ENCODE results near the gene CCR6.

Gene CCR6

DNA sequence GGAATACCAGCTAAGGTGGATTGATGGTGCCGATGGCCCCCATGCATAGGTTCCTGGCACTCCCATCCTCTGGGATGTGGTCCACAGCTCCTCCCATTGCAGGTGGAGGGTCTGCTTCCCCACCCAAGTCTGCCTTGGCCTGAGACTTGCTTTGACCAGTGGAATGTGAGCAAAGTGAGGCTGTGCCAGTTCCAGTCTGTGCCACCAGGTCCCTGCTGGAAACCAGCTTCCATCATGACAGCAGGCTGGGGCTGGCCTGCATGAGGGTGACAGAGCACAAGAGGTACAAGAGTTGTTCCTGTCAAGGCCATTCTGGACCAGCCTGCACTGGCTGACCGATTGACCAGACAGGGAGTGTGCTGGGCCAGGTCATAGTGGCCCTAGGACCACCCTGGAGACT, 27.0 kb upstream of the CCR6 start:
- Mint-ChIP-seq H3K4me3 (no peak overlapping the region), H3K36me3 (ENCODE audit: low read depth) (no peaks in the 10 kb centered on the region), H3K4me1 (peaks cover 52% of the 10 kb centered on the region), H3K9me3 (peaks cover under 1% of the 10 kb centered on the region), H3K27ac (no peak overlapping the region), H3K27me3 (ENCODE audit: low read depth) (no peaks in the 10 kb centered on the region)
- TF ChIP-seq, protein P1, sequence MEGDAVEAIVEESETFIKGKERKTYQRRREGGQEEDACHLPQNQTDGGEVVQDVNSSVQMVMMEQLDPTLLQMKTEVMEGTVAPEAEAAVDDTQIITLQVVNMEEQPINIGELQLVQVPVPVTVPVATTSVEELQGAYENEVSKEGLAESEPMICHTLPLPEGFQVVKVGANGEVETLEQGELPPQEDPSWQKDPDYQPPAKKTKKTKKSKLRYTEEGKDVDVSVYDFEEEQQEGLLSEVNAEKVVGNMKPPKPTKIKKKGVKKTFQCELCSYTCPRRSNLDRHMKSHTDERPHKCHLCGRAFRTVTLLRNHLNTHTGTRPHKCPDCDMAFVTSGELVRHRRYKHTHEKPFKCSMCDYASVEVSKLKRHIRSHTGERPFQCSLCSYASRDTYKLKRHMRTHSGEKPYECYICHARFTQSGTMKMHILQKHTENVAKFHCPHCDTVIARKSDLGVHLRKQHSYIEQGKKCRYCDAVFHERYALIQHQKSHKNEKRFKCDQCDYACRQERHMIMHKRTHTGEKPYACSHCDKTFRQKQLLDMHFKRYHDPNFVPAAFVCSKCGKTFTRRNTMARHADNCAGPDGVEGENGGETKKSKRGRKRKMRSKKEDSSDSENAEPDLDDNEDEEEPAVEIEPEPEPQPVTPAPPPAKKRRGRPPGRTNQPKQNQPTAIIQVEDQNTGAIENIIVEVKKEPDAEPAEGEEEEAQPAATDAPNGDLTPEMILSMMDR (IDR thresholded peaks at IDR 0.05; ENCODE audit: unreplicated experiment in 3 of 3) = no peak

DNA sequence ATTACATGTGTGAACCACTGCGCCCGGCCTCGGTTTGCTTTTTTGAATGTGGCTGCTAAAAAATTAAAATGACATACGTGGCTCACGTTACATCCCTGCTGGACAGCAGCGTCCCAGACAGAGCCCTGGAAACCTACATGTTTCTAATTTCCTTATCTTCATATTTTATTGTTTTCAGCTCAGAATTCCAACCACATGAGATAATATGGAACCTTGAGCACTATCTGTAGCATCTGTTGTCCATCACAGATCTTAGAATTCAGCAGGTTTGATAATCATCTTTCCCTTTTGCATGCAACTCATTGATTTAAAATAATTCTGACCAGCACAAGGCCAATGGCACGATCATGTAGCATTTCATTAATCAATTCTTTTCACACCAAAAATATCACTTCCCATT, 25.9 kb upstream of the CCR6 start:
- peak overlapping the region in 2 of 3 experiments; percentile 13 to 58 for H3K27ac Mint-ChIP-seq

DNA sequence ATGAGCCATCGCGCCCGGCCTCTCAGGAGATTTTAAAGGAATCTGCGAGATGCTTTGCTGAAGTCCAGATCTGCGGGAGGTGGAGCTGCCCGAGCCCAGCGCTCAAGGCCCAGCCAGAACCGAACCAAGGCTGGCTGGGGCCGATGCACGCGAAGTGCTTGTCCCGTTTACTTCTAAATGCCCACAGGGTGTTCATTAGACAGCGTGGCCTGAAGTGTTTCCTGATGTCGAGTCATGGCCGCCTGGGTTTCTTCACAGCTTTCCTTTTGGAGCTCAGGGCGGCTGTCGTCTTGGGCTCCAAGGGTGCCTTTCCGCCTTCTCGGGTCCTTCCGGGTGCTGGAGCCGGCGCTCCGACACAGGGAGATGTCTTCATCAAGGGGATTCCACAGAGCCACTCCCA, 25.1 kb upstream of the CCR6 start:
- Mint-ChIP-seq H3K9me3 (no peaks in the 10 kb centered on the region), H3K27me3 (ENCODE audit: low read depth) (no peaks in the 10 kb centered on the region), H3K4me1 (peaks cover 36% of the 10 kb centered on the region), H3K27ac (no peak overlapping the region), H3K4me3 (no peak overlapping the region), H3K36me3 (ENCODE audit: low read depth) (no peaks in the 10 kb centered on the region)
- TF ChIP-seq, protein P1 (IDR thresholded peaks at IDR 0.05; ENCODE audit: unreplicated experiment in 3 of 3) = no peak

More for the DNA sequence above, 25.9 kb upstream of the CCR6 start:
- Mint-ChIP-seq H3K27me3 (ENCODE audit: low read depth) (no peaks in the 10 kb centered on the region), H3K4me1 (peaks cover 44% of the 10 kb centered on the region), H3K4me3 (no peak overlapping the region), H3K9me3 (no peaks in the 10 kb centered on the region), H3K36me3 (ENCODE audit: low read depth) (no peaks in the 10 kb centered on the region)
- TF ChIP-seq, protein P1 (IDR thresholded peaks at IDR 0.05; ENCODE audit: unreplicated experiment in 3 of 3) = no peak

DNA sequence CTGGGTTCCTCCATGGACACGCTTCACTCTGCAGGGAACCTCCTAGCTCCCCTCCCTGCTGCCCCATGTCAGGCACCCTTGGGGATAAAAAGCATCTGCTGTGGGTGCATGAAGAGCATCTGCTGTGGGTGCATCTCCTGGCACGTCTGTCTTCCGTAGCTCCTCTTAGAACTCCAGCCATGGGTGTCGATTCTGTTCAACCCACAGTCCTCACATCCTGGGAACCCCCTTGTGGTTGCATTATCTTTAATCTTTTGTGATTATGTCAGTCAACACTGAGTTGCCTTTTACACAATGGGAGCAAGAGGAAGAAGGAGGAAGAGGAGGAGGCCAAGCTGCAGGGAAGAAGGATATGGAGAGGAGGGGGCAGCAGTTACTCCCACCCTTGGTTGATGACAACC, 24.1 kb upstream of the CCR6 start:
- no peaks in the 10 kb centered on the region for H3K27me3 Mint-ChIP-seq (ENCODE audit: low read depth)
- H3K27ac Mint-ChIP-seq = peak overlapping the region in 1 of 3 experiments; percentile 26
- no peak overlapping the region for H3K4me3 Mint-ChIP-seq
- TF ChIP-seq, protein P1 (IDR thresholded peaks at IDR 0.05; ENCODE audit: unreplicated experiment in 3 of 3) = no peak
- no peaks in the 10 kb centered on the region for H3K36me3 Mint-ChIP-seq (ENCODE audit: low read depth)
- H3K4me1 Mint-ChIP-seq = peaks cover 28% of the 10 kb centered on the region
- no peaks in the 10 kb centered on the region for H3K9me3 Mint-ChIP-seq

DNA sequence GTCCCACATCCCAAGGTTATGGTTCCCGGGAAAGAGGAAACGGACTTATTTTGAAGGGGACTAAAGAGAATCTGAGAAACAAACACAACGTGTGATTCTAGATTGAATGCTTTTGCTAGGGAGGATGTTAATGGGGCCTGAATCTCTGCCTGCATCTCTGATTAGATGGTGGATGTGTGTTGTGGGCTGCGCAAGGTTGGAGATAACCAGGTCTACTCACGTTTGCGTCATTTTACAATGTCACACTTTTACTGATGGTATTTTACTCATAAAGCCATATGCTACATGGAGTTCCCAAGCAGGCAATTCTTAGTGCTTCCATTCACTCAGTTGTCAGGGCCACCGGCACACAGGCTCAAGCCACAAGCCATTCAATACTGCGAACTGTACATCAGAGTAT, 23.2 kb upstream of the CCR6 start:
- peaks cover 22% of the 10 kb centered on the region for H3K4me1 Mint-ChIP-seq
- no peaks in the 10 kb centered on the region for H3K27me3 Mint-ChIP-seq (ENCODE audit: low read depth)
- TF ChIP-seq, protein P1 (IDR thresholded peaks at IDR 0.05; ENCODE audit: unreplicated experiment in 3 of 3) = no peak
- no peaks in the 10 kb centered on the region for H3K9me3 Mint-ChIP-seq
- no peak overlapping the region for H3K4me3 Mint-ChIP-seq
- no peaks in the 10 kb centered on the region for H3K36me3 Mint-ChIP-seq (ENCODE audit: low read depth)
- H3K27ac Mint-ChIP-seq = no peak overlapping the region

DNA sequence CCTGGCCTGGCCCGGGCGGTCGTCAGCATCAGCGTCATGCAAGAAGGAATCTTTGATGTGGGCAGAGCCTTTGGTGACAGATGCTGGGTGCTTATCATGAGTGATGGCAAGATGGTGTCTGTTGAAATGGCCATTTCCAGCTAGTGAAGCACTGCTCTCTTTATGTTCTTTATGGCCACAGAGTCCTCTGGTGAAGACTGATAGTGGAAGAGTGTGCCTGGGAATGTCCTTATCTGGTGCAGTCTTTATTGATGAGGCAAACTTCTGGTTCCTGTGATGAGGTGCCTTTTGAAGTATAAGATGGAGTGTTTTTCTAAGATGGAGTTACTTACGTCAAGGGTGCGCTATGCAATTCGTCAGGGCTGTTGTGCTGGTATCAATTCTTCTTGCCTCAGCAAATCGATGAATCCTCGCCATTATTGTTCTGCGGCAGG, 22.6 kb upstream of the CCR6 start:
- Mint-ChIP-seq H3K36me3 (ENCODE audit: low read depth) (no peaks in the 10 kb centered on the region), H3K9me3 (no peaks in the 10 kb centered on the region), H3K4me3 (no peak overlapping the region), H3K27me3 (ENCODE audit: low read depth) (no peaks in the 10 kb centered on the region), H3K27ac (no peak overlapping the region), H3K4me1 (peaks cover 16% of the 10 kb centered on the region)
- TF ChIP-seq, protein P1 (IDR thresholded peaks at IDR 0.05; ENCODE audit: unreplicated experiment in 3 of 3) = no peak
